Adrenal gland (tissue), 12 donors: ENCODE data around the gene PPP3CA. TPM values are rescaled to one million over a fixed set of nuclear protein-coding genes. Genes with fewer than 3 reads are reported as not detected.

Source experiments
- DNase-seq, 7 donors: peaks; one replicate each; pipeline ENCODE4 v3.0.0-alpha.2; 2019 to 2020
- H3K27ac ChIP-seq, 5 donors: fragments of 200-600 bp; sonication (generic) in 4 of 5; 1 replicate in 3 of 5; 2 replicates in 2 of 5; pipeline versions ENCODE4 v1.5.1 to v1.8.0; 2016 to 2020; ENCODE audit warnings: mild to moderate bottlenecking in 1 of 5
- H3K27me3 ChIP-seq: fragments of 200-600 bp; 2 replicates; pipeline ENCODE4 v1.8.0; 2021
- H3K36me3 ChIP-seq, 2 donors: fragments of 200-600 bp; replicated peaks in 1 of 2; 1 replicate in 1 of 2; 2 replicates in 1 of 2; pipeline versions ENCODE4 v1.5.1 to v1.8.0; 2018 to 2022
- H3K4me1 ChIP-seq, 2 donors: fragments of 200-600 bp; replicated peaks in 1 of 2; 1 replicate in 1 of 2; 2 replicates in 1 of 2; pipeline versions ENCODE4 v1.5.1 to v1.8.0; 2018 to 2021
- H3K4me3 ChIP-seq, 4 donors: fragments of 200-600 bp; sonication (generic) in 3 of 4; one replicate each; pipeline ENCODE4 v1.5.1; 2016 to 2018
- H3K9me3 ChIP-seq, 3 donors: fragments of 200-600 bp; sonication (generic) in 1 of 3; replicated peaks in 1 of 3; 1 replicate in 2 of 3; 2 replicates in 1 of 3; pipeline versions ENCODE4 v1.5.1 to v1.8.0; 2016 to 2021
- POLR2A ChIP-seq, 2 donors: fragments of 450-650 bp; IDR thresholded peaks; one replicate each; pipeline ENCODE4 v1.6.1; 2017; ENCODE audit warnings: antibody characterized with exemption in 2 of 2, mild to moderate bottlenecking in 2 of 2, moderate library complexity in 1 of 2
- WGBS, 4 donors: extraction: QIAGEN DNeasy Blood & Tissue Kit in 2 of 4; methylation state at CpG; one replicate each; pipeline versions ENCODE4 v1.1.5 to v1.1.7; 2013 to 2017; 5-methylcytosine and 5-hydroxymethylcytosine counted together
- intact Hi-C, 2 donors: fragments of 100-400 bp; cut with DNase I; formaldehyde crosslinking; loops; one replicate each; pipeline versions ENCODE4 v1.14.1 to v1.15.0; 2022 to 2023
- polyA plus RNA-seq, 3 donors: library from polyadenylated mRNA; stranded (reverse); fragments of 200-250 nt in 2 of 3; fragments of 350-450 nt in 1 of 3; fragmentation: Illumina TruSeq in 1 of 3; extraction: RNeasy Lipid Tissue Mini Kit (QIAGEN cat#74804) in 1 of 3; gene quantifications; one replicate each; pipeline ENCODE4 v1.2.3, GENCODE V29; 2013 to 2014
- total RNA-seq, 9 donors: library from RNA; depleted of rRNA in 4 of 9; stranded (reverse); fragments of >200 nt in 4 of 9; fragments of 120-200 nt in 1 of 9; fragmentation: NEBNext Ultra II Directional in 1 of 9; extraction: Animal tissue kit (Norgen Biotek cat#: 25700) in 1 of 9; gene quantifications; one replicate each; pipeline versions ENCODE4 v1.1.0 to v1.2.4, GENCODE V29; 2013 to 2023
- TF ChIP-seq, protein P1 (sequence below), 6 experiments: fragments of 450-650 bp in 4 of 6; fragments of 200-600 bp in 2 of 6; sonication (generic) in 1 of 6; IDR thresholded peaks; 1 replicate in 5 of 6; 2 replicates in 1 of 6; pipeline versions ENCODE4 v1.5.1 to v1.8.0; 2016 to 2021; ENCODE audit warnings: antibody characterized with exemption in 6 of 6, mild to moderate bottlenecking in 2 of 6, moderate library complexity in 1 of 6
- donor health status: healthy with polysubstance abuse.
- donor health status: Bipolar disorder and iron deficiency.
- donor health status: DM: yes; HTN: yes; CAD: no.
- donor health status: DM: no; HTN: no; CAD: no.
- donor health status: DM: no; HTN: no; CAD: no.
- donor health status: DM: yes; HTN: yes; CAD: no.

The PPP3CA gene
- total and polyA plus RNA-seq, 12 donors = 13.8 to 138 (median 43.8) TPM

DNA sequence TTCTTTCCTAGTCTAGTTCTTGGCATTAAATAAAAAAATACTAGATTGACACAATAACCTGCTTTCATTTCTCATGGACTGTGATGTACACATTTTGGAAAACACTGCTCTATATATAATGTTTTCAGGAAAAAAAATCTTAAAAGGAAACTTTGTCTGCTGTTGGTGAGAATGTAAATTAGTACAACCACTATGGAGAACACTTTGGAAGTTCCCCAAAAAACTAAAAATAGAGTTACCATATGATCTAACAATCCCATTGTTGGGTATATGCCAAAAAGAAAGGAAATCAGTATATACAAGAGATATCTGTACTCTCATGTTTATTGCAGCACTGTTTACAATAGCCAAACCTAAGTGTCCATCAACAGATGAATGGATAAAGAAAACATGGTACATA, 202.3 kb downstream of the PPP3CA start:
- H3K9me3 ChIP-seq = no peaks in the 10 kb centered on the region
- H3K4me1 ChIP-seq = peaks cover 0 to 5% of the 10 kb centered on the region in 2 donors
- no peaks in the 10 kb centered on the region for H3K36me3 ChIP-seq
- H3K27ac ChIP-seq = no peak overlapping the region
- DNase-seq = no peak
- intact Hi-C loops = no loop called here
- no peak overlapping the region for H3K4me3 ChIP-seq
- no peak for TF ChIP-seq POLR2A (IDR thresholded peaks at IDR 0.05)
- TF ChIP-seq, protein P1, sequence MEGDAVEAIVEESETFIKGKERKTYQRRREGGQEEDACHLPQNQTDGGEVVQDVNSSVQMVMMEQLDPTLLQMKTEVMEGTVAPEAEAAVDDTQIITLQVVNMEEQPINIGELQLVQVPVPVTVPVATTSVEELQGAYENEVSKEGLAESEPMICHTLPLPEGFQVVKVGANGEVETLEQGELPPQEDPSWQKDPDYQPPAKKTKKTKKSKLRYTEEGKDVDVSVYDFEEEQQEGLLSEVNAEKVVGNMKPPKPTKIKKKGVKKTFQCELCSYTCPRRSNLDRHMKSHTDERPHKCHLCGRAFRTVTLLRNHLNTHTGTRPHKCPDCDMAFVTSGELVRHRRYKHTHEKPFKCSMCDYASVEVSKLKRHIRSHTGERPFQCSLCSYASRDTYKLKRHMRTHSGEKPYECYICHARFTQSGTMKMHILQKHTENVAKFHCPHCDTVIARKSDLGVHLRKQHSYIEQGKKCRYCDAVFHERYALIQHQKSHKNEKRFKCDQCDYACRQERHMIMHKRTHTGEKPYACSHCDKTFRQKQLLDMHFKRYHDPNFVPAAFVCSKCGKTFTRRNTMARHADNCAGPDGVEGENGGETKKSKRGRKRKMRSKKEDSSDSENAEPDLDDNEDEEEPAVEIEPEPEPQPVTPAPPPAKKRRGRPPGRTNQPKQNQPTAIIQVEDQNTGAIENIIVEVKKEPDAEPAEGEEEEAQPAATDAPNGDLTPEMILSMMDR (IDR thresholded peaks at IDR 0.05) = no peak
- no peaks in the 10 kb centered on the region for H3K27me3 ChIP-seq

DNA sequence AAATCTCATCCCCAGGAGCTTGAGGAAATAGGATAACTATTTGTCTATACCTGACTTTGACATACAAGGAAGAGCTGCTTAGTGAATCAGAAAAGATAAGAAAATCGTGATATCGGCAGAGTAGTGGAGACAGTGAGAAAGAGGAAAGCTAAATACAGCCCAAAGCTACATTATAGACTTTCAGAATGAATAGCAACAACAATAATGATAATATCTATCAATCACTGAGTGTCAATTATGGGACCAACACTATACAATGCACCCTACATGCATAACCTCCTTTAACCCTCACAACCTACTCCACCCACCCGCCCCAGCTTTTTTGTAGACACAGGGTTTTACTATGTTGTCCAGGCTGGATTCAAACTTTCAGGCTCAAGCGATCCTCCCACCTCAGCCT, 205.1 kb downstream of the PPP3CA start:
- Histone ChIP-seq H3K4me1 (peaks cover 0 to 5% of the 10 kb centered on the region in 2 donors), H3K4me3 (no peak overlapping the region), H3K27ac (no peak overlapping the region), H3K36me3 (no peaks in the 10 kb centered on the region), H3K9me3 (no peaks in the 10 kb centered on the region), H3K27me3 (no peaks in the 10 kb centered on the region)
- TF ChIP-seq, protein P1 (IDR thresholded peaks at IDR 0.05) = no peak
- no peak for TF ChIP-seq POLR2A (IDR thresholded peaks at IDR 0.05)
- intact Hi-C loops = no loop called here
- 81 to 86% (median 83%) methylated on average over 4 of the region's 4 CpGs for WGBS, 4 donors
- DNase-seq = no peak

DNA sequence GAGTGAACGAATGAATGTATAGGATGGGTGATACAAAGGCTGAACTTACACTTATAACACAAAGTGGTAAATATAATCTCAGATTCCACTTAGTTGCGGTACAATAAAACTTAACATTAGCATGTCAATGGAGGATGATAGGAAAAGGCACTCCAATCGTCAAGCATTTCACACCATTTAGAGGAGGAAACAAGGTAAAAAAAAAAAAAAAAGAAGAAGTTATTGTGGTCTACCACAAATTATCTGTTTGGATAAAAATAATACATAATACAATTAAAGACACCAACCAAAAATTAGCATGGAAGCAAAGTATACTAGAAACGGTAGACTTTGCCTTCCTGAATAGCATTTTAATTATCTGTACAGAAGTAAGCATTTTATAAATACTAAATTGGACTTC, 205.5 kb downstream of the PPP3CA start:
- intact Hi-C loops = no loop called here
- no peaks in the 10 kb centered on the region for H3K9me3 ChIP-seq
- WGBS, 4 donors = 82 to 85% (median 84%) methylated on average over 4 of the region's 4 CpGs
- no peaks in the 10 kb centered on the region for H3K27me3 ChIP-seq
- TF ChIP-seq, protein P1 (IDR thresholded peaks at IDR 0.05) = no peak
- TF ChIP-seq POLR2A (IDR thresholded peaks at IDR 0.05) = no peak
- H3K36me3 ChIP-seq = no peaks in the 10 kb centered on the region
- H3K27ac ChIP-seq = no peak overlapping the region
- H3K4me1 ChIP-seq = peaks cover 0 to 5% of the 10 kb centered on the region in 2 donors
- no peak overlapping the region for H3K4me3 ChIP-seq
- DNase-seq = no peak

DNA sequence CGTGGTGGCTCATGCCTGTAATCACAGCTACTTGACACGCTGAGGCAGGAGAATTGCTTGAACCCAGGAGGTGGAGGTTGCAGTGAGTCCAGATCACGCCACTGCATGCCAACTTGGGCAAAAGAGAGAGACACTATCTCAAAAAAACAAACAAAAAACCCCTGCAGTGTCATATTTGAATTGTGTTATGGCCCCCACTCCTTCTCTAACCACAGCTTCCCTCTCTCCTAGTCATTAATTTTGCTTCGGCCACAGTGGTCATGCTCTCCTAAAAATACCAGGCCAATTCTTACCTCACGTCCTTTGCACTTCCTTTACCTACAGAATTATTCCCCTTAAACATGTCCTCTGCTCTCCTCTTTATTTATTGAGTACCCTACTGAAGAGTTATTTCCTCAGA, 206.1 kb downstream of the PPP3CA start:
- no peaks in the 10 kb centered on the region for H3K27me3 ChIP-seq
- no peaks in the 10 kb centered on the region for H3K9me3 ChIP-seq
- 79 to 95% (median 88%) methylated on average over 5 of the region's 5 CpGs for WGBS, 4 donors
- no peak for DNase-seq
- TF ChIP-seq POLR2A (IDR thresholded peaks at IDR 0.05) = no peak
- TF ChIP-seq, protein P1 (IDR thresholded peaks at IDR 0.05) = no peak
- H3K27ac ChIP-seq = no peak overlapping the region
- intact Hi-C loops = no loop called here
- peaks cover 0 to 7% of the 10 kb centered on the region in 2 donors for H3K4me1 ChIP-seq
- H3K36me3 ChIP-seq = no peaks in the 10 kb centered on the region
- no peak overlapping the region for H3K4me3 ChIP-seq
